ENCODE measurements around the gene KLK15.

Gene KLK15

GRCh38 chr19:50808856-50809255, 24.5 kb downstream of the KLK15 start:
- in situ Hi-C loops (cut with MboI; ENCODE audit: low pct_unique_long_range_greater_than_20kb, low sequenced_read_pairs, unreplicated experiment), result no loop called here
- no peak for DNase-seq (ENCODE audit: low spot score)
- no peak for TF ChIP-seq CTCF (IDR thresholded peaks at IDR 0.05; ENCODE audit: extremely low read depth, insufficient read depth, missing control alignments)

GRCh38 chr19:50804420-50805272, 28.7 kb downstream of the KLK15 start:
- DNase-seq (ENCODE audit: low spot score), result peak; percentile 97
- TF ChIP-seq CTCF (IDR thresholded peaks at IDR 0.05; ENCODE audit: extremely low read depth, insufficient read depth, missing control alignments), result no peak
- in situ Hi-C loops (cut with MboI; ENCODE audit: low pct_unique_long_range_greater_than_20kb, low sequenced_read_pairs, unreplicated experiment), result no loop called here

- no peak for DNase-seq (ENCODE audit: low spot score)
- in situ Hi-C loops (cut with MboI; ENCODE audit: low pct_unique_long_range_greater_than_20kb, low sequenced_read_pairs, unreplicated experiment), result no loop called here
- TF ChIP-seq CTCF (IDR thresholded peaks at IDR 0.05; ENCODE audit: extremely low read depth, insufficient read depth, missing control alignments), result no peak
Observed at GRCh38 chr19:50803633-50804419, 29.5 kb downstream of the KLK15 start.

GRCh38 chr19:50801107-50801506, 32.3 kb downstream of the KLK15 start:
- no peak for TF ChIP-seq CTCF (IDR thresholded peaks at IDR 0.05; ENCODE audit: extremely low read depth, insufficient read depth, missing control alignments)
- DNase-seq (ENCODE audit: low spot score), result no peak
- in situ Hi-C loops (cut with MboI; ENCODE audit: low pct_unique_long_range_greater_than_20kb, low sequenced_read_pairs, unreplicated experiment), result no loop called here

- no peak for TF ChIP-seq CTCF (IDR thresholded peaks at IDR 0.05; ENCODE audit: extremely low read depth, insufficient read depth, missing control alignments)
- in situ Hi-C loops (cut with MboI; ENCODE audit: low pct_unique_long_range_greater_than_20kb, low sequenced_read_pairs, unreplicated experiment), result loop anchor here (10.0 to 25.0 kb wide), 3 partner anchors 115 to 437 kb away; partner anchors contain the start of genes KLK4 and NAPSA
- no peak for DNase-seq (ENCODE audit: low spot score)
Observed at GRCh38 chr19:50799547-50799851, 33.9 kb downstream of the KLK15 start.

- in situ Hi-C loops (cut with MboI; ENCODE audit: low pct_unique_long_range_greater_than_20kb, low sequenced_read_pairs, unreplicated experiment), result loop anchor here (10.0 to 25.0 kb wide), 3 partner anchors 116 to 437 kb away; partner anchors contain the start of genes KLK4 and NAPSA
- no peak for TF ChIP-seq CTCF (IDR thresholded peaks at IDR 0.05; ENCODE audit: extremely low read depth, insufficient read depth, missing control alignments)
- DNase-seq (ENCODE audit: low spot score), result no peak
Observed at GRCh38 chr19:50798659-50799546, 34.5 kb downstream of the KLK15 start.

All from GM13977 (cell line).